GM06990 (cell line): ENCODE results near the gene F2.

Experiments
- DNase-seq: peaks from one replicate; pipeline ENCODE4 v3.0.0-alpha.2; 2011; ENCODE audit not compliant: insufficient read length; ENCODE audit errors: extremely low read depth
- H3K27me3 ChIP-seq: replicated peaks from 2 replicates; pipeline ENCODE4 v1.6.0; 2011; ENCODE audit warnings: low read length; ENCODE audit not compliant: control insufficient read depth, insufficient read depth
- H3K36me3 ChIP-seq: 2 replicates; pipeline ENCODE4 v1.5.1; 2011; ENCODE audit warnings: low read length; ENCODE audit not compliant: control insufficient read depth, insufficient read depth
- H3K4me3 ChIP-seq: replicated peaks from 2 replicates; pipeline ENCODE4 v1.5.1; 2011; ENCODE audit warnings: low read depth, mild to moderate bottlenecking, control low read depth, low read length
- TF ChIP-seq, protein P1 (sequence below): IDR thresholded peaks from 2 replicates; pipeline ENCODE4 v1.5.1; 2011; ENCODE audit warnings: low read length, control low read depth, mild to moderate bottlenecking, inconsistent platforms; ENCODE audit not compliant: insufficient read depth, poor library complexity, severe bottlenecking

F2 gene

GRCh38 chr11:46743043-46743442, 24.0 kb downstream of the F2 start:
- DNase-seq = no peak
- no peak overlapping the region for H3K4me3 ChIP-seq
- TF ChIP-seq, protein P1, sequence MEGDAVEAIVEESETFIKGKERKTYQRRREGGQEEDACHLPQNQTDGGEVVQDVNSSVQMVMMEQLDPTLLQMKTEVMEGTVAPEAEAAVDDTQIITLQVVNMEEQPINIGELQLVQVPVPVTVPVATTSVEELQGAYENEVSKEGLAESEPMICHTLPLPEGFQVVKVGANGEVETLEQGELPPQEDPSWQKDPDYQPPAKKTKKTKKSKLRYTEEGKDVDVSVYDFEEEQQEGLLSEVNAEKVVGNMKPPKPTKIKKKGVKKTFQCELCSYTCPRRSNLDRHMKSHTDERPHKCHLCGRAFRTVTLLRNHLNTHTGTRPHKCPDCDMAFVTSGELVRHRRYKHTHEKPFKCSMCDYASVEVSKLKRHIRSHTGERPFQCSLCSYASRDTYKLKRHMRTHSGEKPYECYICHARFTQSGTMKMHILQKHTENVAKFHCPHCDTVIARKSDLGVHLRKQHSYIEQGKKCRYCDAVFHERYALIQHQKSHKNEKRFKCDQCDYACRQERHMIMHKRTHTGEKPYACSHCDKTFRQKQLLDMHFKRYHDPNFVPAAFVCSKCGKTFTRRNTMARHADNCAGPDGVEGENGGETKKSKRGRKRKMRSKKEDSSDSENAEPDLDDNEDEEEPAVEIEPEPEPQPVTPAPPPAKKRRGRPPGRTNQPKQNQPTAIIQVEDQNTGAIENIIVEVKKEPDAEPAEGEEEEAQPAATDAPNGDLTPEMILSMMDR = no peak
- no peaks in the 10 kb centered on the region for H3K27me3 ChIP-seq
- H3K36me3 ChIP-seq = peaks cover 24% of the 10 kb centered on the region

- DNase-seq = no peak
- H3K36me3 ChIP-seq = peaks cover 26% of the 10 kb centered on the region
- no peak overlapping the region for H3K4me3 ChIP-seq
- TF ChIP-seq, protein P1 = no peak
- no peaks in the 10 kb centered on the region for H3K27me3 ChIP-seq
These were observed 24.8 kb downstream of the F2 start for GRCh38 chr11:46743693-46744339.

DNA sequence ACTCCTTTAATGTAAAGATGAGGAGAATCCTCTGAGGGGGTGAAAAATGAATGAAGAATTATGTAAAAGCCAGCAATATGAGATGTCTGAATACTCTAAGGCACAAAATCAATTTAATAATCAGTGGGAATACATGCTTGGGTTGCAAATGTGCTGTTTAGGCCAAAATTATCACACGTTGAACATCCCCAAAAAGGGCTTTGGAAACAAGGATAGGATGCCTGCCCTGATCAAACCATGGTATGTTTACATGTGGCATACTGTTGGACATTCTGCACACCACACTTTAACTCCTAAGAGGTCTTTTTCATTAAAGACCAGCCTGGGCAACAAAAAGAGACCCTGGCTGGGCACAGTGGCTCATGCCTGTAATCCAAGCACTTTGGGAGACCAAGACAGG, 26.3 kb downstream of the F2 start:
- peaks cover 30% of the 10 kb centered on the region for H3K36me3 ChIP-seq
- no peaks in the 10 kb centered on the region for H3K27me3 ChIP-seq
- DNase-seq = no peak
- TF ChIP-seq, protein P1 = no peak
- H3K4me3 ChIP-seq = no peak overlapping the region

- Histone ChIP-seq H3K27me3 (no peaks in the 10 kb centered on the region), H3K4me3 (no peak overlapping the region), H3K36me3 (peaks cover 33% of the 10 kb centered on the region)
- TF ChIP-seq, protein P1 = no peak
- DNase-seq = no peak
These were observed 27.0 kb downstream of the F2 start for GRCh38 chr11:46745995-46746394.

- peaks cover 28% of the 10 kb centered on the region for H3K36me3 ChIP-seq
- no peak for DNase-seq
- TF ChIP-seq, protein P1 = no peak
- no peak overlapping the region for H3K4me3 ChIP-seq
- H3K27me3 ChIP-seq = no peaks in the 10 kb centered on the region
These were observed 28.1 kb downstream of the F2 start for GRCh38 chr11:46747150-46747549.

DNA sequence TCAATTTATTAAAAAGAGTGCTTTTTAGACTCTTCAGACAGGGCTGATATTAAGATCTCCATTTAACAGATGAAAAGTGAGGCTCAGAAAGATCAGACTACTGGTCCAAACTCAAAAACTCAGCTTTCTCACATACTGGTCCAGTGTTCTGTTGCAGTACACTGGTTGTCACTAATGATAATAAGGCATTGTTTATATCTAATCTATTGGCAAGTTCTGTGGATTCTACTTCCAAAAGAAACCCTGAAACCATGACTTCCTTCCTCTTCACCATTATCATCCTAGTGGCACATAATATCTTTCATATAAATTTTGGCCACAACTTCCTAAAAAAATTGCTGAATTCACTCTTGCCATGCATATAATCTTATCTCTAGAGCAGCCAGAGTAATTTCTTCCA, 36.9 kb downstream of the F2 start:
- no peak for DNase-seq
- H3K36me3 ChIP-seq = peaks cover 11% of the 10 kb centered on the region

More for the DNA sequence above, 36.9 kb downstream of the F2 start:
- H3K27me3 ChIP-seq = no peaks in the 10 kb centered on the region
- H3K4me3 ChIP-seq = no peak overlapping the region
- TF ChIP-seq, protein P1 = no peak
